Fibroblast of pulmonary artery (primary cell): ENCODE data around the gene EPB41L2.
A peak's percentile ranks its signal among the peaks of the same experiment; 100 is the strongest.

ENCODE experiments used
- DNase-seq: peaks from one replicate; pipeline ENCODE4 v3.0.0-alpha.2; 2010; ENCODE audit warnings: low read depth
- H3K4me3 ChIP-seq: replicated peaks from 2 replicates; pipeline ENCODE4 v1.5.1; 2011; ENCODE audit warnings: low read depth, mild to moderate bottlenecking, control low read depth, low read length, moderate library complexity
- CTCF ChIP-seq: IDR thresholded peaks from 2 replicates; pipeline ENCODE4 v1.5.1; 2011; ENCODE audit warnings: mild to moderate bottlenecking, control low read depth, low read length, inconsistent platforms; ENCODE audit errors: missing control alignments

The EPB41L2 gene

GRCh38 chr6:130847001-130847910 lies 215.8 kb downstream of the EPB41L2 start:
- no peak for TF ChIP-seq CTCF
- no peak overlapping the region for H3K4me3 ChIP-seq
- DNase-seq = no peak

DNA sequence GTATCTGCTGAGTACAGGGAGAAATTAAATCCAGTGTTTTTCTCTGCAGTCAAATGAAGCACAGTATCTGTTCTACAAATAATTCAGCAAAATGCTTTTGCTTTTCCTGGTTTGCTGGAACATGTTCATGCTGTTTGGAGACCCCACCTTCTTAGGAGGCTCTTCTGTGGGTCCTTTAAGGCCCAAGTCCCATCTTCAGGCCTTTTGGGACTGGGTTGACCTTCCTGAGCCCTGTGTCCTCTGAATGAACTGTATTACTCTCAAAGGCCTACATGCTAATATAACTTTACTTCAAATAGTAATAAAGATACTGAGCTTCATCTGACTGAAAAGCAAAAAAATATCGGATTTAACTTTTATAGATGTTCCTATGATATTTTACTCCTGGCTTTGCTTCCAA lies 216.5 kb downstream of the EPB41L2 start:
- no peak for DNase-seq
- no peak for TF ChIP-seq CTCF
- no peak overlapping the region for H3K4me3 ChIP-seq

GRCh38 chr6:130843575-130844320 lies 219.3 kb downstream of the EPB41L2 start:
- TF ChIP-seq CTCF = peak; percentile 43
- DNase-seq = peak; percentile 56
- H3K4me3 ChIP-seq = no peak overlapping the region

DNA sequence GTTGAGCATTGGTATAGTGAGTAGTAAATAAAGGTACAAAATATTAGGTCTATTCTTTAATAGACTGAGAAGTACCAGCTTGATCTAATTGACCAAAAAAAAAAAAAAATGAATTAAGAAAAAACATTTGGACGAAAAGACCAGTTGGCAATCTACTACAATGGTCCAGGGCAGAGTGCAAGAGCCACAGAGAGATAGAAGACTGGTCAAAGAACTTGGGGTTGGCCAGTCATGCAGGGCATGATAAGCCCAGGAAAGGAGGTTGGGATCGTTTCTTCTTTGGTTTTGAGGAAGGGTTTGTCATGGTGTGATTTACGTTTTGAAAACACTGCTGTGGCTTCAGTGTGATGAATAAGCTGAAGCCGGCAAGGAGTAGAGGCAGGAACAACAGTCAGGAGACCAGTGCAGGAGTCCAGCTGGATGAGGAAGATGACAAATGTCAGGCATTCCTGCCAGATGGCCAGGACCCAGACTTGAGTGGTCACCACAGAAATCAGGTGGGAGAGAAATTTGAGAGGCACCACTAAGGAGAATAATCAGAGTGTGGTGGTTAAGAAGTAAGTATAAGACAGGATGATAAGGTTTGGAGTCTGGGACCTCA lies 221.8 kb downstream of the EPB41L2 start:
- TF ChIP-seq CTCF = no peak
- no peak for DNase-seq
- H3K4me3 ChIP-seq = no peak overlapping the region

DNA sequence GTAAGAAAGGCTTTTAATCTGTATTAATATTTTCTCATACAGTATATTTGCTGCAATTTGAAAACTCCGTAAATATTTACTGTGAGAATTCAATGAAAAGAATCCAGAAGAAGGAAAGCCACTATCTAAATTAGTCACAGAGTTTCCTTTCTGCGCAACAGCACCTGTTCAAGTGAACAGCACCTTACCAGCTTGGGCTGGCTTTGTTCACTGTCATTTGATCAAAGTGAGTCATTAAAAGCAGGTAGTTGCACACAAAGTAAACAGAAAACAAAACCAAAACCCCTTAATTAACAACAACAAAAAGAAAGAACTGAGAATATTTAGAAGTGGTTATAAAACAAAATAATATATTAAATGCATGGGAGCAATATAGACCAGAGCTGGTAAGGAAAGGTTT lies 223.0 kb downstream of the EPB41L2 start:
- no peak for DNase-seq
- H3K4me3 ChIP-seq = no peak overlapping the region
- TF ChIP-seq CTCF = no peak

GRCh38 chr6:130839379-130839778 lies 223.7 kb downstream of the EPB41L2 start:
- TF ChIP-seq CTCF = no peak
- no peak for DNase-seq
- no peak overlapping the region for H3K4me3 ChIP-seq
